AG04450 (cell line): ENCODE data around the gene TNFSF13. TPM values are rescaled to one million over a fixed set of nuclear protein-coding genes. Genes with fewer than 3 reads are reported as not detected.

Experiments
- CTCF ChIA-PET: fragments of 300-600, 350-600 bp; formaldehyde crosslinking; extraction: SDS; loops from one replicate; lab custom pipeline; 2022; ENCODE audit warnings: antibody characterized with exemption, inconsistent platforms; lab: Charles Lee
- POLR2A ChIA-PET: fragments of 350-600 bp; formaldehyde crosslinking; extraction: SDS; loops from one replicate; lab custom pipeline; 2021; ENCODE audit warnings: antibody characterized with exemption, inconsistent platforms; lab: Yijun Ruan, JAX
- DNase-seq: peaks from one replicate; pipeline ENCODE4 v3.0.0-alpha.2; 2011; ENCODE audit warnings: low read depth, low spot score
- H3K27ac ChIP-seq: one replicate; pipeline ENCODE4 v1.5.1; 2012; ENCODE audit warnings: low read depth, low read length, control low read depth
- H3K27me3 ChIP-seq: one replicate; pipeline ENCODE4 v1.6.0; 2012; ENCODE audit warnings: low read length; ENCODE audit not compliant: control insufficient read depth, insufficient read depth
- H3K4me3 ChIP-seq: 2 replicates; pipeline ENCODE4 v1.5.1; 2011; ENCODE audit warnings: mild to moderate bottlenecking, low read depth, low read length, control low read depth
- H3K9me3 ChIP-seq: 2 replicates; pipeline ENCODE4 v1.5.1; 2012; ENCODE audit warnings: low read length; ENCODE audit not compliant: control insufficient read depth, insufficient read depth
- CTCF ChIP-seq: IDR thresholded peaks from 2 replicates; pipeline ENCODE4 v1.5.1; 2011; ENCODE audit warnings: low read depth, low read length, control low read depth, inconsistent platforms
- polyA plus RNA-seq: library from polyadenylated mRNA; depleted of rRNA; stranded (reverse); fragments of >200 nt; gene quantifications from 2 replicates; pipeline ENCODE4 v1.2.3, GENCODE V29; 2011

Gene TNFSF13
- polyA plus RNA-seq, 1 experiment, result 0.83 TPM

- Histone ChIP-seq H3K27ac (peak overlapping the region; percentile 25), H3K27me3 (no peaks in the 10 kb centered on the region), H3K4me3 (peak overlapping the region; percentile 82; the same call in 1 of the 2 replicates), H3K9me3 (no peaks in the 10 kb centered on the region; the same call in 1 of the 2 replicates)
- TF ChIP-seq CTCF, result peak; percentile 70
- DNase-seq, result no peak
- ChIA-PET CTCF (interaction anchor here (0.5 to 3.1 kb wide), 66 partner anchors 8 to 514 kb away, joined by 3 to 116 read pairs (median 5); partner anchors contain the start of genes CD68, MPDU1, NEURL4 and NLGN2), POLR2A (interaction anchor here (1.0 to 1.8 kb wide), 7 partner anchors 13 to 157 kb away, joined by 3 to 9 read pairs (median 7); partner anchors contain the start of genes MPDU1, POLR2A, SPEM1 and TMEM256)
Measured at GRCh38 chr17:7560172-7561027, 1.9 kb downstream of the TNFSF13 start.

GRCh38 chr17:7561028-7561575 lies 2.6 kb downstream of the TNFSF13 start:
- POLR2A ChIA-PET, result interaction anchor here (0.6 to 1.8 kb wide), 10 partner anchors 12 to 157 kb away, joined by 3 to 9 read pairs (median 4); partner anchors contain the start of genes MPDU1, POLR2A, SPEM1 and TMEM256
- CTCF ChIA-PET, result interaction anchor here (0.5 to 3.1 kb wide), 71 partner anchors 9 to 515 kb away, joined by 3 to 116 read pairs (median 5); partner anchors contain the start of genes CD68, MPDU1, NEURL4 and NLGN2

GRCh38 chr17:7561589-7562207 lies 3.1 kb downstream of the TNFSF13 start, which contains the start of gene SENP3:
TSS of gene SENP3 (plus strand) at chr17:7561919. CDS start at chr17:7563077, 1,158 bp downstream.
- TF ChIP-seq CTCF, result no peak
- peak; percentile 61 for DNase-seq
- H3K9me3 ChIP-seq, result no peaks in the 10 kb centered on the region; the same call in 1 of the 2 replicates
- H3K27ac ChIP-seq, result peak within 1 kb of the TSS; percentile 83
- POLR2A ChIA-PET, result interaction anchor here (0.6 to 1.8 kb wide), 10 partner anchors 12 to 158 kb away, joined by 3 to 8 read pairs (median 4); partner anchors contain the start of genes CD68, MPDU1 and TMEM256
- H3K27me3 ChIP-seq, result no peaks in the 10 kb centered on the region
- CTCF ChIA-PET, result interaction anchor here (0.6 to 3.1 kb wide), 36 partner anchors 9 to 308 kb away, joined by 3 to 116 read pairs (median 7); partner anchors contain the start of genes CD68, MPDU1, NEURL4 and NLGN2
- H3K4me3 ChIP-seq, result peak within 1 kb of the TSS; percentile 82

More at GRCh38 chr17:7561028-7561575, 2.6 kb downstream of the TNFSF13 start:
- peak; percentile 83 for TF ChIP-seq CTCF
- no peaks in the 10 kb centered on the region; the same call in 1 of the 2 replicates for H3K9me3 ChIP-seq
- peak overlapping the region; percentile 83 for H3K27ac ChIP-seq
- H3K4me3 ChIP-seq, result peak overlapping the region; percentile 82
- DNase-seq, result peak; percentile 61
- H3K27me3 ChIP-seq, result no peaks in the 10 kb centered on the region

GRCh38 chr17:7562208-7562605 lies 3.7 kb downstream of the TNFSF13 start:
- CTCF ChIA-PET, result interaction anchor here (1.7 to 2.9 kb wide), 4 partner anchors 9 to 27 kb away, joined by 7 to 24 read pairs (median 10); partner anchors contain the start of gene SOX15
- POLR2A ChIA-PET, result interaction anchor here (0.8 to 1.2 kb wide), 4 partner anchors 11 to 27 kb away, joined by 3 to 5 read pairs (median 3); partner anchors contain the start of gene CD68

More at GRCh38 chr17:7562208-7562605, 3.7 kb downstream of the TNFSF13 start:
- DNase-seq, result no peak
- H3K9me3 ChIP-seq, result no peaks in the 10 kb centered on the region; the same call in 1 of the 2 replicates
- H3K27me3 ChIP-seq, result no peaks in the 10 kb centered on the region
- TF ChIP-seq CTCF, result no peak
- peak overlapping the region; percentile 52 for H3K27ac ChIP-seq
- H3K4me3 ChIP-seq, result peak overlapping the region; percentile 82
